HFFc6 (cell line): ENCODE results near the gene KCTD21. TPM values are rescaled to one million over a fixed set of nuclear protein-coding genes. Genes with fewer than 3 reads are reported as not detected.

Experiments
- DNase-seq: peaks from one replicate; pipeline ENCODE4 v3.0.0-alpha.2; 2018
- H3K27ac Mint-ChIP-seq: 2 replicates; pipeline ENCODE4 v1.8.0; 2020; ENCODE audit warnings: mild to moderate bottlenecking, mixed read lengths
- H3K27me3 Mint-ChIP-seq: 2 replicates; pipeline ENCODE4 v1.8.0; 2021; ENCODE audit warnings: mild to moderate bottlenecking, moderate library complexity, mixed read lengths; ENCODE audit not compliant: insufficient read depth
- H3K36me3 Mint-ChIP-seq: 2 replicates; pipeline ENCODE4 v1.8.0; 2021; ENCODE audit warnings: low read depth, mixed read lengths
- H3K4me1 Mint-ChIP-seq: 2 replicates; pipeline ENCODE4 v1.8.0; 2020; ENCODE audit warnings: low read depth, mixed read lengths
- H3K4me3 Mint-ChIP-seq: 2 replicates; pipeline ENCODE4 v1.8.0; 2020; ENCODE audit warnings: mild to moderate bottlenecking, moderate library complexity, mixed read lengths
- H3K9me3 Mint-ChIP-seq: 2 replicates; pipeline ENCODE4 v1.8.0; 2020; ENCODE audit warnings: mild to moderate bottlenecking, mixed read lengths
- CTCF ChIP-seq: fragments of 200-600 bp; sonication (generic); IDR thresholded peaks from 2 replicates; pipeline ENCODE4 v1.5.0; 2021; ENCODE audit warnings: antibody characterized with exemption, mild to moderate bottlenecking
- total RNA-seq, 6 experiments: library from RNA; stranded (reverse); fragmentation: NEBNext Ultra II Directional; extraction: Animal tissue kit (Norgen Biotek cat#: 25700); gene quantifications; 2 replicates in 1 of 6; 3 replicates in 5 of 6; pipeline ENCODE4 v1.2.3, GENCODE V29; 2021

KCTD21 gene
- total RNA-seq, 6 experiments from 2014 or later, result 10.4 to 15.7 (median 12.6) TPM

- Mint-ChIP-seq H3K27me3 (peaks cover 1% of the 10 kb centered on the region), H3K27ac (peak overlapping the region; percentile 65), H3K9me3 (no peaks in the 10 kb centered on the region), H3K36me3 (peaks cover 23% of the 10 kb centered on the region), H3K4me1 (peaks cover 21% of the 10 kb centered on the region), H3K4me3 (no peak overlapping the region)
- TF ChIP-seq CTCF, result no peak
- peak; percentile 21 for DNase-seq
Measured at GRCh38 chr11:78168539-78169477, 19.6 kb downstream of the KCTD21 start.

DNA sequence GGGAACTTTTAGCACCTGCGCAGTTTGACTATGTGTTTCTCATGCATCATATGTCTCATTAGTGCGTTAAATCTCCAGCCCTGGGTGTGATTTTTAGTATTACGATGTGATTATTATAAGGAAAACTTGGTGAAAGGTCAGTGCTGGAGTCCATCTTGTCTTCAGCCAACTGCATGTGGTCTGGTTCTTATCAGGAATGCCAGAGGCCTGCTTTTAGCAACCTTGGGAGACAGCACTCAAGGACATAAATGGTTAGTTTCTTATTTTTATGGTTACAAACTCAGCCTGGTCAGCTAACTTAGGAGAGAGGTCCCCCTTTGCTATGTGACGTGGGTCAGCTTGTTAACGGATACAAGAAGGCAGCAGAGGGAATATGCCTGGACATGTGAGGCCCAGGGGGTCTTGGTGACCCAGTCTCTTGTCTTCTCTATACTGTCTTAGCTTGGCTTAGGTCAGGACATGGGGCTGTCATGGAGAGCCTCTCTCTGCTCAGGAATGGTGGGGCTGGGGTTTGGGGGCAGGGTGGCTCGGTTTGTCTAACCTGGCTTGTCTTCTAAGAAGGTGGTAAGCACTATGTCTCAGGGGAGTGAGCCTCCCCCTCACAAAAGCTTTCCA is 21.5 kb downstream of the KCTD21 start:
- Mint-ChIP-seq H3K4me3 (no peak overlapping the region), H3K27ac (no peak overlapping the region), H3K27me3 (peaks cover 3% of the 10 kb centered on the region), H3K36me3 (0 out of 2 replicates have a peak, but pooled peaks cover 7% of the 10 kb centered on the region), H3K9me3 (no peaks in the 10 kb centered on the region), H3K4me1 (peaks cover 21% of the 10 kb centered on the region)
- no peak for TF ChIP-seq CTCF
- no peak for DNase-seq

DNA sequence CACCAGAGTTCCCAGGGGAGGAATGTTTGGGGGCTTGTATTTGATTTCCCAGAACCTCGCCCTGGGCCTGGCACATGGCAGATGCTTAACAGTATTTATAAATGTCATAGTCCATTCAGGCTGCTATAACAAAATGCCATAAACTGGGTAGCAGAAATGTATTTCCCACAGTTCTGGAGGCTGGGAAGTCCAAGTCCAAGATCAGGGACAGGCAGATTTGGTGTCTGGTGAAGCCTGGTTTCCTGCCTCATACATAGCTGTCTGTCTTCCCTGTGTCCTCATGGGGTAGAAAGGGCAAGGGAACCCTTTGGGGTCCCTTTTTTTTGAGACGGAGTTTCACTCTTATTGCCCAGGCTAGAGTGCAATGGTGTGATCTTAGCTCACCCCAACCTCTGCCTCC is 24.0 kb downstream of the KCTD21 start:
- Mint-ChIP-seq H3K36me3 (no peaks in the 10 kb centered on the region), H3K27ac (no peak overlapping the region), H3K4me3 (no peak overlapping the region), H3K9me3 (no peaks in the 10 kb centered on the region), H3K27me3 (peaks cover 3% of the 10 kb centered on the region), H3K4me1 (peaks cover 21% of the 10 kb centered on the region)
- no peak for TF ChIP-seq CTCF
- DNase-seq, result no peak

DNA sequence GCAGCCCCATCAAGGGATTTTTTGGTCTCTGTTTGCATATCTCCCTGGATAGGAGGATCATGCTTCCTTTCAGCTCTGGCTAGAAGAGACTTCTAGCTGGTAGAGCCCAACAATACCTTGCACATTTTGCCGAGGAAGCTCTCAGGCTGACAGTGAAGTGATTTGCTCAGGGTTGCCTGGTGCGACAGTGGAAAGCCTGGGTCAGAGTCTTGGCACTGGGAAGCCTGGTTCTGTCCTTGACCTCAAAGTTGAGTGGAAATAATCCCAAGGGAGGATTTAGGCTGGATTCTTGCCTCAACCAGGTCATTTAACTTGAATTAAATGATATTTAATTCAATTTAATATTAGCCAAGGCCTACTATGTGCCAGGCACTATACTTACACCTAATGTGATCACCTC is 24.6 kb downstream of the KCTD21 start:
- DNase-seq, result no peak
- no peak for TF ChIP-seq CTCF
- Mint-ChIP-seq H3K9me3 (no peaks in the 10 kb centered on the region), H3K27me3 (peaks cover 4% of the 10 kb centered on the region), H3K27ac (no peak overlapping the region), H3K4me1 (peaks cover 15% of the 10 kb centered on the region), H3K4me3 (no peak overlapping the region), H3K36me3 (no peaks in the 10 kb centered on the region)

DNA sequence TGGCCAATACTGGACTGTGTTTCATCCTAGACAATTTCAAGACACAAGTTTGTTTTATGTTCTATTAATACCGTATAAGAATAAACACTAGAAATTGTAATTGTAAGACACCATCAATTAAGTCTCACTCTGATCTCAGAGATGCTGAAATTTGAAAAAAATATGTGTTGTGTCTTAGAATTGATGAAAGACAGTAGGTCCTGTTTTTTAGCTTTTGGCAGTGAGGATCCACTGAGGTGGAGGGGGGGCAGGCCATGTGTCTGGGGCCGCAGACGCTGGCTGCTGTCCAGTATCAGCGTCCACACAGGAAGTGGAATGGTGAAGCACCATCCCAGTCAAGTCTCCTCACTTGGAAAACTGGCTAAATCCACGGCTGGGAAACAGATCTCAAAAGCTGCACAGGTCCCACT is 26.5 kb downstream of the KCTD21 start:
- DNase-seq, result no peak
- H3K4me1 Mint-ChIP-seq, result no peaks in the 10 kb centered on the region; the same call in none of the 2 replicates
- H3K27ac Mint-ChIP-seq, result no peak overlapping the region
- H3K4me3 Mint-ChIP-seq, result no peak overlapping the region
- H3K36me3 Mint-ChIP-seq, result no peaks in the 10 kb centered on the region
- H3K27me3 Mint-ChIP-seq, result peaks cover 5% of the 10 kb centered on the region
- TF ChIP-seq CTCF, result no peak
- no peaks in the 10 kb centered on the region for H3K9me3 Mint-ChIP-seq
